ENCODE results near the gene COL5A1.
"Not testable (repeated sequence)": the region's sequence is repeated elsewhere in the genome, so short reads cannot be mapped to it uniquely, and the experiment has no call there.

The COL5A1 gene

DNA sequence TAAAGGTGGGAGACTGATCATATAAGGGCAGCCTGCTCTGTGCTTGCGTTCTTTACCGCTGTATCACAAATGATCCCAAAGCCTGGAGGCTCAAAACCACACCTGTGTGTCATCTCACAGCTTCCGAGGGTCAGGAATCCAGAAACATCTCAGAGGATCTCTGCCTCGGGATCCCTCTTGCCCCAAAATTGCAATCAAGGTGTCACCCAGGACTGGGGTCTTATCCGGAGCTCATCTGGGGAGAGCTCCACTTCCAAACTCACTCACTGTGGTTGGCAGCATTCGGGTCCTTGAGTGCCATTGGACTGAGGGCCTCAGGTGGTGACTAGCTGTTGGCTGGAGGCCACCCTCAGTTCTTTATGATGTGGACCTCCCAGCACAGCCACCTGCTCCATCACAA lies 212.3 kb downstream of the COL5A1 start:
- no peaks in the 10 kb centered on the region; the same call in 1 of the 2 replicates for H3K9me3 ChIP-seq (ENCODE audit: low read depth, low read length)
- H3K4me3 ChIP-seq, result no peak overlapping the region
- H3K36me3 ChIP-seq (ENCODE audit: insufficient read depth, low read length), result no peaks in the 10 kb centered on the region
- no peak overlapping the region for H3K27ac ChIP-seq
- DNase-seq (ENCODE audit: low read depth, low spot score), result no peak
- TF ChIP-seq FOXP2 (optimal IDR thresholded peaks at IDR 0.05; ENCODE audit: control extremely low read depth, extremely low read length, insufficient read depth) (no peak), EZH2 (IDR thresholded peaks at IDR 0.05) (no peak)
- no peak overlapping the region for H3K9ac ChIP-seq (ENCODE audit: insufficient read length)

DNA sequence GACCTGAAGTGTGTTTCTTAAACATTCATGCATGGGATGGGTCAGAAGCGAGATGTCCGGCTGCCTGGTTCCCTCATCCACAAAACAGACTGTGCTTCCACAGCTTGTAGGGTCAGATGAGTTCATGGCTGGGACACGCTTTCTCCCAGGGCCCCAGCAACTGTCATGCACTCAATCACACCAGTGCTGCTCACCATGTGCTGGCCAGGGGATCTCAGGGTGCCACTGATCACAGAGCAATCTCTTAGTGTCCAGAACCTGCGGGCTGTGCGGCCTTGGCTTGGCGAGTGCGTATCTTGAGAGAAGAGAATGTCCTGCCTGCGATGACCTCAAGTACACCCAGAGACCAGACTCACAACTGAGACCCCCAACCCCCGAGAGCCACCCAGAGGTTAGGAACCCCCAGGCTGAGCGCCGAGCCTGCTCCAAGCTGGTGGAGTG lies 213.0 kb downstream of the COL5A1 start:
- H3K9ac ChIP-seq (ENCODE audit: insufficient read length), result no peak overlapping the region
- H3K9me3 ChIP-seq (ENCODE audit: low read depth, low read length), result no peaks in the 10 kb centered on the region; the same call in 1 of the 2 replicates
- H3K27ac ChIP-seq, result no peak overlapping the region
- no peak overlapping the region for H3K4me3 ChIP-seq
- TF ChIP-seq POLR2AphosphoS5 (IDR thresholded peaks at IDR 0.05; ENCODE audit: borderline replicate concordance, low read depth, low read length) (no peak), FOXP2 (optimal IDR thresholded peaks at IDR 0.05; ENCODE audit: control extremely low read depth, extremely low read length, insufficient read depth) (no peak), EZH2 (IDR thresholded peaks at IDR 0.05) (no peak)
- DNase-seq (ENCODE audit: low read depth, low spot score), result no peak
- H3K36me3 ChIP-seq (ENCODE audit: insufficient read depth, low read length), result no peaks in the 10 kb centered on the region

DNA sequence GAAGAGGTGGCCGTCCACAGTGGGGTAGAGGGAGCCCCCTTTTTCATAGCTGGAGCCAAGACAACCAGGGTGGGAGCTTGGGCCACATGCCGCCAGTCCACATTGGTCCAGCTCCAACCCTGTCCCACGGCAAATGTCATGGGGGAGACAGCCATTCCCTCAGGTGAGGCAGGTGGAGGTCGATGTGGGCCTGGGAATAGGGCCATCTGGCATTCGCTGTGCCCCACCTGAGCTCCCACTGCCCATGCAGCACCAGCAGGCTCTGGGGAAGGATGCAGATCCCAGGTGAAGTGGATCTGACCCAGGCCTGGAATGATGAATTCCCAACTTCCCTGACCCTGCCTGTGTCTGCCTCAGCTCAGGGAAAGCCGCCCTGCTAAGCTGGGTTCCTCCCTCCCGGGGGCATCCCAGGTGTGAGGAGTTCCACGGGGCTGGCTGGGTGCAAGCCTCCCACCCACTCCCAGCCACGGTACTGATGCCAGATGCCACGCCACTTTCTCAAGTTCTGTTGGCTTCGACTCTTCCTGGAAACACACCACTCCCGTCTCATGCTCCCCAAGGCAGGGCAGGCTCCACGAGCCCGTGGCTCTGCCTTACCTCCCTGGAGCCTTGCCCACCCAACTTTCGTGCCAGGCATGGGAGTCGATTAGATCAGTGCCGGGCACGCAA lies 213.8 kb downstream of the COL5A1 start:
- H3K27ac ChIP-seq, result no peak overlapping the region
- TF ChIP-seq EZH2 (IDR thresholded peaks at IDR 0.05) (no peak), POLR2AphosphoS5 (IDR thresholded peaks at IDR 0.05; ENCODE audit: borderline replicate concordance, low read depth, low read length) (no peak), FOXP2 (optimal IDR thresholded peaks at IDR 0.05; ENCODE audit: control extremely low read depth, extremely low read length, insufficient read depth) (no peak)
- no peak overlapping the region for H3K4me3 ChIP-seq
- H3K36me3 ChIP-seq (ENCODE audit: insufficient read depth, low read length), result no peaks in the 10 kb centered on the region
- no peak for DNase-seq (ENCODE audit: low read depth, low spot score)
- no peak overlapping the region for H3K9ac ChIP-seq (ENCODE audit: insufficient read length)
- no peaks in the 10 kb centered on the region; the same call in 1 of the 2 replicates for H3K9me3 ChIP-seq (ENCODE audit: low read depth, low read length)

DNA sequence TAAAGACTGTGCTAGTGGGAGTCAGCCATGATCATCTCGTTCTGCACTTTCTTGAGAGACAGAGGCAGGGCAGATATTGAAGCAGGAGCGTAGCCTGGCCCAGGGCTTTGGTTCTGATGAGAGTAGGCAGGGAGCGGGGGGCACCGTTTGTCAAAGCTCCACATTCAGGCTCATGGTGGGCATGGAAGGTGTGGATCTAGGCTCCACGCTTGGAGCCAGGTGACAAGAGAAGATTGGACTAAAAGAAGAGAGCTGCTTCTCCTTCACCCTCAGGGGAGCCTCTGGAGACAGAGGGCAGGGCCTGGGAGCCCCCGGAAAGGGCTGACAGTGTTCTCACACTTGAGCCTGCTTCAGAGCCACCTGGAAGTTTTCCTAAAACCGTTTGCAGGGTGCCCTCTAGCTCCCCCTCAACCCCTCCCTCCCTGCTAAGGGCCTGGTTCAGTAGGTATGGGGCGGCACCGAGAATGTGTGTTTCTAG lies 214.3 kb downstream of the COL5A1 start:
- H3K9me3 ChIP-seq (ENCODE audit: low read depth, low read length), result no peaks in the 10 kb centered on the region; the same call in 1 of the 2 replicates
- no peak overlapping the region for H3K27ac ChIP-seq
- no peaks in the 10 kb centered on the region for H3K36me3 ChIP-seq (ENCODE audit: insufficient read depth, low read length)
- DNase-seq (ENCODE audit: low read depth, low spot score), result no peak
- TF ChIP-seq FOXP2 (optimal IDR thresholded peaks at IDR 0.05; ENCODE audit: control extremely low read depth, extremely low read length, insufficient read depth), result no peak
- TF ChIP-seq POLR2AphosphoS5 (IDR thresholded peaks at IDR 0.05; ENCODE audit: borderline replicate concordance, low read depth, low read length), result no peak
- TF ChIP-seq EZH2 (IDR thresholded peaks at IDR 0.05), result no peak
- no peak overlapping the region for H3K9ac ChIP-seq (ENCODE audit: insufficient read length)
- no peak overlapping the region for H3K4me3 ChIP-seq

DNA sequence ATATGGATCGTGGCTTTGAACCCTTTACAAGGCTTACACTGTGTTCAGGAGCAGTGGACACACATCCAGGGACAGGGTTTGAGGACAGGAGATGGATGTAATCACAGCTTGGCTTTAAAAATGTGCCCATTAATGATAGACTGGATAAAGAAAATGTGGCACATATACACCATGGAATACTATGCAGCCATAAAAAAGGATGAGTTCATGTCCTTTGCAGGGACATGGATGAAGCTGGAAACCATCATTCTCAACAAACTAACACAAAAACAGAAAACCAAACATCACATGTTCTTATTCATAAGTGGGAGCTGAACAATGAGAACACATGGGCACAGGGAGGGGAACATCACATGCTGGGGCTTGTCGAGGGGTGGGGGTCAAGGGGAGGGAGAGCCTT lies 215.8 kb downstream of the COL5A1 start:
- H3K27ac ChIP-seq; H3K9me3 ChIP-seq (ENCODE audit: low read depth, low read length); H3K9ac ChIP-seq (ENCODE audit: insufficient read length); DNase-seq (ENCODE audit: low read depth, low spot score); H3K4me3 ChIP-seq; H3K36me3 ChIP-seq (ENCODE audit: insufficient read depth, low read length): not testable (repeated sequence)

DNA sequence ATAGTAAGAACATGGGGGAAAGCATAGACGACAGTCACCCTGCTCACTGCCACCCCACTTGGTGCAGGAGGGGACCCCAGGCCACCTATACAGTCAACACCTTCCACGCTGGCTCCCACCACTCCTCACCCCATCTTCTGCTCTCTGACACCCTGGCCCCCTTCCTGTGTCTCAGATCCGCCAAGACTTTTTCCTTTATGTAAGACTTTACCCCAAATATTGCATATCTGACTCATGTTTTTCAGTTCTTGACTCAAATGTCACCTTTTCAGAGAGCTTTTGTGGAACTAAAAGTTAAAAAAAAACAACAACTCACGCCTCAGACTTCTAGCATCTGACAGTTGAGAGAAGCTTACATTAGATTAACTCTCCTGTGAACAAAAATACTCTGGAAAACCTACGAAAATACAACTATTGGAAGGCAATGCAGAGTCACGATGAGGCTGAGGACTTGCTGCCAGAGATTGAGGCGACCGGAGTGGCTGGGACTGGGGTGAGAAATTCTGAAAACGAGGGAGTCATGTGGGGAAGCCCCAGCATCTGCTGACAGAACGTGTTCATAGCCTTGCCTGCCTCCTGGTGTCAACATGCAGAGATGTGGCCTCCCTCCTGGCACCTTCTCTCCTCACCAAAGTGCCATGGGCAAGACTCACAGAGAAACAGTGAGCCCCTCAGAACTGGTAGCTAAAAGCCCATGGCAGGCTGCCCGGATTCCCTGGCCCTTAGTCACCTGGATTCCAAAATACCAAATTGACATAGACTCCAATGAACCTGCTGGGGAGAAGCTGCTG lies 216.6 kb downstream of the COL5A1 start:
- TF ChIP-seq EZH2 (IDR thresholded peaks at IDR 0.05) (no peak), FOXP2 (optimal IDR thresholded peaks at IDR 0.05; ENCODE audit: control extremely low read depth, extremely low read length, insufficient read depth) (no peak), POLR2AphosphoS5 (IDR thresholded peaks at IDR 0.05; ENCODE audit: borderline replicate concordance, low read depth, low read length) (no peak)
- no peak overlapping the region for H3K4me3 ChIP-seq
- no peaks in the 10 kb centered on the region; the same call in 1 of the 2 replicates for H3K9me3 ChIP-seq (ENCODE audit: low read depth, low read length)
- H3K36me3 ChIP-seq (ENCODE audit: insufficient read depth, low read length), result no peaks in the 10 kb centered on the region
- no peak overlapping the region for H3K27ac ChIP-seq
- H3K9ac ChIP-seq (ENCODE audit: insufficient read length), result no peak overlapping the region
- DNase-seq (ENCODE audit: low read depth, low spot score), result no peak

DNA sequence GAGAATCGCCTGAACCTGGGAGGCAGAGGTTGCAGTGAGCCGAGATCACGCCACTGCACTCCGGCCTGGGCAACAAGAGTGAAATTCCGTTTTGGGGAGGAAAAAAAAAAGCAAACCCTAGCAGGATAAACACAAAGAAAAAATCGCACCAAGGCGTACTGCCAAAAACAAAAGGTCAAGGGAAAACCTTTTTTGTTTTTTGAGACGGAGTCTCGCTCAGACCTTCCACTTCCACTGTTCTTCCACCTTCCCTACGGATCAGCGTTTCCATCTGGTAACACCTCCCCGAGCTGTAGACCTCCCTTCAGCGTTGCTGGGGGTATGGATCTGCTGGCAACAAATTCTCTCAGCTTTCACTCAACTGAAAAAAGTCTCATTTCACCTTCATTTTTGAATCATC lies 218.9 kb downstream of the COL5A1 start:
- Histone ChIP-seq H3K9ac (ENCODE audit: insufficient read length) (no peak overlapping the region), H3K36me3 (ENCODE audit: insufficient read depth, low read length) (no peaks in the 10 kb centered on the region), H3K4me3 (no peak overlapping the region), H3K9me3 (ENCODE audit: low read depth, low read length) (no peaks in the 10 kb centered on the region; the same call in 1 of the 2 replicates), H3K27ac (no peak overlapping the region)
- DNase-seq (ENCODE audit: low read depth, low spot score), result no peak
- TF ChIP-seq FOXP2 (optimal IDR thresholded peaks at IDR 0.05; ENCODE audit: control extremely low read depth, extremely low read length, insufficient read depth) (no peak), POLR2AphosphoS5 (IDR thresholded peaks at IDR 0.05; ENCODE audit: borderline replicate concordance, low read depth, low read length) (no peak), EZH2 (IDR thresholded peaks at IDR 0.05) (no peak)

DNA sequence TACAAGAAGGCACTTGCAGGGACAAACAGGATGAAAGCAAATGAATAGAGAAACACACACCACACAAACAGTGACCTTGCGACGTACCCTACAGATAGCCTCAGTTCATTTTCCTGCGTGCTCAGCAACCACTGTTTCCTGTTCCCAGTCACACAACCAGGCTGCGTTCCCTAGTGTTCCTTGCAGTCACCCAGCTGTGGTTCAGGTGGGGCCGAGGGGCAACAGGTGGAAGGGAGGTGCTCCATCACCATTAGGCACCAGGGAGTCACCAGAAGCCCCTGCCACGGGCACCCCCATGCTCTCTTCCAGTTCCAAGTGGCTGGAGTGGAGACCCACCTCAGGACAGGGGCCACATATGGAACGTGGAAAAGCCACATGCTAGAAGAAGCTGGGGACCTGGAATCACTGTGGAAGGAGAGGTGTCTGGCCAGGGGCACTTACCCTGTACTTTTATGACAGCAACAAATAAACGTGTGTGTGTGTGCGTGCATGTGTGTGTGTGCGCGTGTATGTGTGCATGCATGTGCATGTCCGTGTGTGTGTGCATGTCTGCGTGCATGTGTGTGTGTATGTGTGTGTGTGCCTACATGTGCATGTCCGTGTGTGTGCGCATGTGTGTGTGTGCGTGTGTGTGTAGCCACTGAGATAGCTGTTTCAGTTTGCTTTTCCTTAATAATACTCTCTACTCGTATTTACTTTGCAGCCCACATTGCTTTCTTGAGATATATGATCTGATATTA lies 220.2 kb downstream of the COL5A1 start:
- TF ChIP-seq EZH2 (IDR thresholded peaks at IDR 0.05) (no peak), POLR2AphosphoS5 (IDR thresholded peaks at IDR 0.05; ENCODE audit: borderline replicate concordance, low read depth, low read length) (no peak), FOXP2 (optimal IDR thresholded peaks at IDR 0.05; ENCODE audit: control extremely low read depth, extremely low read length, insufficient read depth) (no peak)
- no peaks in the 10 kb centered on the region; the same call in 1 of the 2 replicates for H3K9me3 ChIP-seq (ENCODE audit: low read depth, low read length)
- no peak overlapping the region for H3K4me3 ChIP-seq
- no peak overlapping the region for H3K27ac ChIP-seq
- no peak overlapping the region for H3K9ac ChIP-seq (ENCODE audit: insufficient read length)
- no peak for DNase-seq (ENCODE audit: low read depth, low spot score)
- no peaks in the 10 kb centered on the region for H3K36me3 ChIP-seq (ENCODE audit: insufficient read depth, low read length)

All from SK-N-MC (cell line).